ENCODE data around the gene ROR2. TPM values are rescaled to one million over a fixed set of nuclear protein-coding genes. Genes with fewer than 3 reads are reported as not detected.

The ROR2 gene
- total and polyA plus RNA-seq, 2 of the 13 experiments (the other 11 are each of a cell fraction or from before 2014, with no cell fraction given): not detected

DNA sequence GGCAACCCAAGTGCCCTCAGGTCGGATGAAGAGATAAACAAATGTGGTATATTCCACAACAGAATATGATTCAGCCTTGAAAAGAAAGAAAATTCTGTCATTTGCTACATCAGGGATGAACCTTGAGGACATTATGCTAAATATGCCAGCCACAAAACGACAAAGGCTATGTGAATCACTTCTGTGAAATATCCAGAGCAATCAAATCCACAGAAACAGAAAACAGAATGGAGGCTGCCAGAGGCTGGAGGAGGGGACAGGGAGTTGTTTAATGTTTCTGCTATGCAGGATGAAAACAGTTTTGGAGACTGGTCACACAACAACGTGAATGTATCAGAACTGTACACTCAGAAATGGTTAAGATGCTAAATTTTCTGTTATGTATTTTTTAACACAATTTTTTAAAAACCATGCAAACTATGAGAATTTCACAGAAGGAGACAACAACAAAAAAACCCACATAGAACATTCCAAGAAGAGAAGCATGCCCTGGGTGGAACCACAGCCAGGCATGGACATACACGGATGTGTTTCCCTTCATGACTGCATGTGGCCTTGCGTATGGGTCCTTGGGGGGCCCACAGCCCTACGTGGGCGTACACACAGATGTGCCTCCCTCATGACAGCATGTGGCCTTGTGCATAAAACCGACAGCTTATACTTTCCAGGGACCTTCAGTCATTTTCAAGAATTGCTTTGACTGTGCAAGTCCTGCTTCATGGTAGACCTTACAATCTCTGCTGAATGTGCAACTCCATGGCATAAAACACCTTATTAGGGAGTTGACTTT is 146.7 kb downstream of the ROR2 start:
- Histone ChIP-seq H3K4me3 (replicated peaks in 1 of 3; ENCODE audit: insufficient read depth in 1 of 3, low read depth in 2 of 3, low read length in 3 of 3) (no peak overlapping the region), H3K4me2 (ENCODE audit: low read depth, low read length) (no peak overlapping the region), H3K27me3 (ENCODE audit: control insufficient read depth in 1 of 2, insufficient read depth in 2 of 2, low read length in 2 of 2) (peaks cover 0 to 46% of the 10 kb centered on the region in 2 experiments; a peak in 4 of 5 replicates), H2AFZ (ENCODE audit: low read length) (no peak overlapping the region), H3K27ac (ENCODE audit: extremely low read length, insufficient read depth, low read length) (no peak overlapping the region), H3K79me2 (ENCODE audit: insufficient read depth, low read length) (no peaks in the 10 kb centered on the region), H3K4me1 (ENCODE audit: insufficient read depth, low read length) (no peaks in the 10 kb centered on the region), H3K36me3 (replicated peaks in 1 of 2; ENCODE audit: control insufficient read depth in 1 of 2, insufficient read depth in 2 of 2, low read length in 2 of 2) (no peaks in the 10 kb centered on the region), H3K9me3 (ENCODE audit: low read length) (no peaks in the 10 kb centered on the region), H4K20me1 (ENCODE audit: insufficient read depth, low read length) (no peaks in the 10 kb centered on the region), H3K9ac (ENCODE audit: insufficient read depth, low read depth, low read length) (no peak overlapping the region)
- ChIA-PET CTCF (ENCODE audit: low intra/inter-chr PET ratio, low total read pairs) (no interaction called here), POLR2A (no interaction called here)
- FAIRE-seq (no peak), DNase-seq (ENCODE audit: low spot score) (no peak), ATAC-seq (no peak)
- WGBS (ENCODE audit: low lambda C conversion rate): 9% methylated on average over 6 of the region's 8 CpGs
- TF ChIP-seq BRCA1 (CRISPR knock-in tag; IDR thresholded peaks at IDR 0.05): no peak
- TF ChIP-seq ZNF354B (CRISPR knock-in tag; IDR thresholded peaks at IDR 0.05): no peak
- no peak for TF ChIP-seq ZNF878 (CRISPR knock-in tag; IDR thresholded peaks at IDR 0.05)
- TF ChIP-seq, protein P1, sequence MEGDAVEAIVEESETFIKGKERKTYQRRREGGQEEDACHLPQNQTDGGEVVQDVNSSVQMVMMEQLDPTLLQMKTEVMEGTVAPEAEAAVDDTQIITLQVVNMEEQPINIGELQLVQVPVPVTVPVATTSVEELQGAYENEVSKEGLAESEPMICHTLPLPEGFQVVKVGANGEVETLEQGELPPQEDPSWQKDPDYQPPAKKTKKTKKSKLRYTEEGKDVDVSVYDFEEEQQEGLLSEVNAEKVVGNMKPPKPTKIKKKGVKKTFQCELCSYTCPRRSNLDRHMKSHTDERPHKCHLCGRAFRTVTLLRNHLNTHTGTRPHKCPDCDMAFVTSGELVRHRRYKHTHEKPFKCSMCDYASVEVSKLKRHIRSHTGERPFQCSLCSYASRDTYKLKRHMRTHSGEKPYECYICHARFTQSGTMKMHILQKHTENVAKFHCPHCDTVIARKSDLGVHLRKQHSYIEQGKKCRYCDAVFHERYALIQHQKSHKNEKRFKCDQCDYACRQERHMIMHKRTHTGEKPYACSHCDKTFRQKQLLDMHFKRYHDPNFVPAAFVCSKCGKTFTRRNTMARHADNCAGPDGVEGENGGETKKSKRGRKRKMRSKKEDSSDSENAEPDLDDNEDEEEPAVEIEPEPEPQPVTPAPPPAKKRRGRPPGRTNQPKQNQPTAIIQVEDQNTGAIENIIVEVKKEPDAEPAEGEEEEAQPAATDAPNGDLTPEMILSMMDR (CRISPR knock-in tag; IDR thresholded peaks at IDR 0.05): no peak
- TF ChIP-seq ATF7 (IDR thresholded peaks at IDR 0.05): no peak
- TF ChIP-seq ATF7 (CRISPR knock-in tag; IDR thresholded peaks at IDR 0.05): no peak
- no peak for TF ChIP-seq ZNF235 (CRISPR knock-in tag; IDR thresholded peaks at IDR 0.05; ENCODE audit: borderline replicate concordance)
- TF ChIP-seq RFXANK (CRISPR knock-in tag; IDR thresholded peaks at IDR 0.05): no peak
- TF ChIP-seq YEATS4 (CRISPR knock-in tag; IDR thresholded peaks at IDR 0.05; ENCODE audit: borderline replicate concordance): no peak
- TF ChIP-seq ZNF607 (CRISPR knock-in tag; IDR thresholded peaks at IDR 0.05; ENCODE audit: borderline replicate concordance): no peak
- no peak for TF ChIP-seq ZNF234 (CRISPR knock-in tag; conservative IDR thresholded peaks at IDR 0.05)
- no peak for TF ChIP-seq PRPF4 (IDR thresholded peaks at IDR 0.05; ENCODE audit: low read depth, low read length, poor library complexity, severe bottlenecking)
- in situ Hi-C loops (cut with HindIII; ENCODE audit: extremely low pct_ligation_motif_present, low pct_unique_long_range_greater_than_20kb): no loop called here
- intact Hi-C loops (cut with micrococcal nuclease; ENCODE audit: unreplicated experiment): no loop called here
- BruUV-seq (replicated peaks): no TSS peak
